ENCODE data around the gene RAB8B.

DNA sequence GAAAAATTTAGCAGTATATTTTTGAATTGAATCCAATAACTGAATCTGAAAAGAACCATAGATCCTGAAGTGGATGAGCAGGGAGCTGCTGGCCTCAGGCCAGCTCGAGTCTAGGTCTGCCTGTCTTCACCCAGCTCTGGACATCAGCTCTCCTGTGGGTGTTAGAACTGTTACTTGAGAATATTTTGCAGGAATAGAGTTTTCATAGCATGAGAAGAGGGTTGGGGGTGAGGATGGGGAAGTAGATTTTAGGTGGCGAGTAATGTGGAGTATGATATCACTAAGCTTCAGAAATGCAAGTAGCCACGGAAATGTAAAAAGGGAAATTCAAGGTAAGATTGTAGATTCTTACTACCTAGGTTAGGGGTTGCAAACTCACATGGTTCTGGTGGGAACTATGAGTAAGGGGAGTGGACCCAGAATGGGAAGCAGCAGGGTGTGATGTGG, 6.2 kb downstream of the RAB8B start:
- TF ChIP-seq, protein P1, sequence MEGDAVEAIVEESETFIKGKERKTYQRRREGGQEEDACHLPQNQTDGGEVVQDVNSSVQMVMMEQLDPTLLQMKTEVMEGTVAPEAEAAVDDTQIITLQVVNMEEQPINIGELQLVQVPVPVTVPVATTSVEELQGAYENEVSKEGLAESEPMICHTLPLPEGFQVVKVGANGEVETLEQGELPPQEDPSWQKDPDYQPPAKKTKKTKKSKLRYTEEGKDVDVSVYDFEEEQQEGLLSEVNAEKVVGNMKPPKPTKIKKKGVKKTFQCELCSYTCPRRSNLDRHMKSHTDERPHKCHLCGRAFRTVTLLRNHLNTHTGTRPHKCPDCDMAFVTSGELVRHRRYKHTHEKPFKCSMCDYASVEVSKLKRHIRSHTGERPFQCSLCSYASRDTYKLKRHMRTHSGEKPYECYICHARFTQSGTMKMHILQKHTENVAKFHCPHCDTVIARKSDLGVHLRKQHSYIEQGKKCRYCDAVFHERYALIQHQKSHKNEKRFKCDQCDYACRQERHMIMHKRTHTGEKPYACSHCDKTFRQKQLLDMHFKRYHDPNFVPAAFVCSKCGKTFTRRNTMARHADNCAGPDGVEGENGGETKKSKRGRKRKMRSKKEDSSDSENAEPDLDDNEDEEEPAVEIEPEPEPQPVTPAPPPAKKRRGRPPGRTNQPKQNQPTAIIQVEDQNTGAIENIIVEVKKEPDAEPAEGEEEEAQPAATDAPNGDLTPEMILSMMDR (IDR thresholded peaks at IDR 0.05) = no peak
- TF ChIP-seq POLR2A (IDR thresholded peaks at IDR 0.05) = no peak

Data from lower leg skin (tissue), 3 donors.